H1 (cell line): ENCODE data around the gene MLEC. TPM values are rescaled to one million over a fixed set of nuclear protein-coding genes. Genes with fewer than 3 reads are reported as not detected.

ENCODE experiments used
- CTCF ChIA-PET: fragments of 300-600 bp; sonication (Branson Sonifier 250); formaldehyde crosslinking; loops from one replicate; lab custom pipeline; 2021; ENCODE audit not compliant: partially characterized antibody; lab: Charles Lee
- POLR2A ChIA-PET: fragments of 300-600 bp; sonication (Branson Sonifier 250); formaldehyde crosslinking; loops from one replicate; lab custom pipeline; 2021; ENCODE audit warnings: inconsistent platforms; ENCODE audit not compliant: partially characterized antibody; lab: Charles Lee
- DNase-seq, 2 experiments: peaks; one replicate each; pipeline versions ENCODE4 v3.0.0 to v3.0.0-alpha.2; 2010 to 2022; ENCODE audit warnings: low spot score in 2 of 2, low read depth in 1 of 2, mixed read lengths in 1 of 2
- FAIRE-seq: peaks from 2 replicates; lab custom pipeline; 2011; peaks lifted over from hg19 to GRCh38; lab: Jason Lieb, UNC
- H2AFZ ChIP-seq: 2 replicates; pipeline ENCODE4 v1.8.1; 2012; ENCODE audit warnings: low read length, inconsistent platforms
- H2AK5ac ChIP-seq: 2 replicates; pipeline ENCODE4 v1.6.1; 2013; ENCODE audit warnings: low read depth, low read length
- H2BK120ac ChIP-seq: replicated peaks from 2 replicates; pipeline ENCODE3; 2013; ENCODE audit warnings: low read depth, low read length, inconsistent platforms
- H2BK12ac ChIP-seq: 2 replicates; pipeline ENCODE4 v1.6.1; 2013; ENCODE audit warnings: low read depth, low read length
- H2BK15ac ChIP-seq: 2 replicates; pipeline ENCODE4 v1.6.1; 2013; ENCODE audit warnings: low read length
- H2BK20ac ChIP-seq: 2 replicates; pipeline ENCODE4 v1.6.1; 2013; ENCODE audit warnings: low read length
- H2BK5ac ChIP-seq: 2 replicates; pipeline ENCODE4 v1.6.1; 2013; ENCODE audit warnings: low read depth, low read length
- H3K14ac ChIP-seq: 2 replicates; pipeline ENCODE4 v1.6.1; 2013; ENCODE audit warnings: inconsistent platforms; ENCODE audit not compliant: insufficient read length
- H3K18ac ChIP-seq: 2 replicates; pipeline ENCODE4 v1.6.1; 2013; ENCODE audit warnings: low read length; ENCODE audit errors: extremely low read depth
- H3K23ac ChIP-seq: 2 replicates; pipeline ENCODE4 v1.6.1; 2013; ENCODE audit warnings: inconsistent platforms; ENCODE audit not compliant: insufficient read length
- H3K23me2 ChIP-seq: 2 replicates; pipeline ENCODE4 v1.6.1; 2013; ENCODE audit warnings: low read depth, low read length
- H3K27ac ChIP-seq: 2 replicates; pipeline ENCODE4 v1.6.1; 2011; ENCODE audit warnings: low read depth, low read length, inconsistent platforms
- H3K27me3 ChIP-seq, 4 experiments: replicated peaks in 1 of 4; 1 replicate in 1 of 4; 2 replicates in 3 of 4; pipeline versions ENCODE4 v1.6.1 to v1.8.1; 2011 to 2013; ENCODE audit warnings: low read length in 3 of 4, mild to moderate bottlenecking in 3 of 4, inconsistent platforms in 2 of 4, mixed read lengths in 2 of 4, moderate library complexity in 1 of 4; ENCODE audit not compliant: control insufficient read depth in 3 of 4, insufficient read depth in 3 of 4; ENCODE audit errors: extremely low read depth in 1 of 4
- H3K36me3 ChIP-seq, 4 experiments: 2 replicates each; pipeline versions ENCODE4 v1.6.1 to v1.8.1; 2011 to 2013; ENCODE audit warnings: mild to moderate bottlenecking in 4 of 4, low read length in 3 of 4, moderate library complexity in 2 of 4, control low read depth in 1 of 4, inconsistent platforms in 1 of 4; ENCODE audit not compliant: insufficient read depth in 4 of 4, control insufficient read depth in 2 of 4
- H3K4ac ChIP-seq: replicated peaks from 2 replicates; pipeline ENCODE3; 2013; ENCODE audit warnings: low read length, low read depth, mixed read lengths, inconsistent platforms; ENCODE audit not compliant: insufficient read length
- H3K4me1 ChIP-seq, 4 experiments: replicated peaks in 1 of 4; 1 replicate in 1 of 4; 2 replicates in 3 of 4; pipeline versions ENCODE4 v1.6.1 to v1.8.1; 2011 to 2013; ENCODE audit warnings: low read length in 3 of 4, inconsistent platforms in 2 of 4, mixed read lengths in 1 of 4; ENCODE audit not compliant: insufficient read depth in 4 of 4, control insufficient read depth in 3 of 4
- H3K4me2 ChIP-seq, 2 experiments: 2 replicates each; pipeline versions ENCODE4 v1.6.1 to v1.8.1; 2011 to 2013; ENCODE audit warnings: low read depth in 2 of 2, low read length in 2 of 2, control low read depth in 1 of 2, inconsistent platforms in 1 of 2, mild to moderate bottlenecking in 1 of 2; ENCODE audit not compliant: insufficient read depth in 1 of 2
- H3K4me3 ChIP-seq, 4 experiments: fragments of 200-600, 300-600 bp in 1 of 4; sonication (generic), shearing (Covaris generic), sonication (Bioruptor Twin) in 1 of 4; 2 replicates each; pipeline versions ENCODE4 v1.5.1 to v1.8.1; 2011 to 2016; ENCODE audit warnings: low read length in 4 of 4, low read depth in 3 of 4, control low read depth in 2 of 4, inconsistent platforms in 2 of 4, mild to moderate bottlenecking in 2 of 4, mixed read lengths in 1 of 4, moderate library complexity in 1 of 4; ENCODE audit not compliant: insufficient read depth in 2 of 4; ENCODE audit errors: extremely low read depth in 1 of 4
- H3K56ac ChIP-seq: replicated peaks from 2 replicates; pipeline ENCODE3; 2013; ENCODE audit warnings: low read depth, mild to moderate bottlenecking, mixed read lengths, low read length, inconsistent platforms; ENCODE audit not compliant: insufficient read length
- H3K79me1 ChIP-seq: 2 replicates; pipeline ENCODE4 v1.6.1; 2013; ENCODE audit warnings: low read depth, low read length, control low read depth
- H3K79me2 ChIP-seq, 2 experiments: 2 replicates each; pipeline versions ENCODE4 v1.6.1 to v1.8.1; 2012 to 2013; ENCODE audit warnings: low read length in 2 of 2, mild to moderate bottlenecking in 2 of 2, inconsistent platforms in 1 of 2; ENCODE audit not compliant: insufficient read depth in 2 of 2, control insufficient read depth in 1 of 2
- H3K9ac ChIP-seq, 4 experiments: replicated peaks in 1 of 4; 1 replicate in 1 of 4; 2 replicates in 3 of 4; pipeline versions ENCODE4 v1.6.1 to v1.8.1; 2011 to 2013; ENCODE audit warnings: low read depth in 3 of 4, low read length in 3 of 4, control low read depth in 2 of 4, mild to moderate bottlenecking in 2 of 4, moderate library complexity in 2 of 4, inconsistent platforms in 1 of 4; ENCODE audit errors: extremely low read depth in 1 of 4
- H3K9me3 ChIP-seq, 2 experiments: 2 replicates each; pipeline versions ENCODE4 v1.6.1 to v1.8.1; 2012 to 2013; ENCODE audit warnings: mild to moderate bottlenecking in 2 of 2, moderate library complexity in 2 of 2, control low read depth in 1 of 2, inconsistent platforms in 1 of 2, low read depth in 1 of 2, low read length in 1 of 2, mixed read lengths in 1 of 2; ENCODE audit not compliant: insufficient read depth in 2 of 2
- H4K20me1 ChIP-seq, 2 experiments: replicated peaks in 1 of 2; 2 replicates each; pipeline versions ENCODE3 to v1.8.1; 2011 to 2013; ENCODE audit warnings: inconsistent platforms in 2 of 2, low read length in 2 of 2, mild to moderate bottlenecking in 1 of 2; ENCODE audit not compliant: insufficient read depth in 2 of 2, control insufficient read depth in 1 of 2
- H4K5ac ChIP-seq: 2 replicates; pipeline ENCODE4 v1.6.1; 2013; ENCODE audit warnings: low read length, low read depth, mixed read lengths, inconsistent platforms; ENCODE audit not compliant: insufficient read length
- H4K8ac ChIP-seq: 2 replicates; pipeline ENCODE4 v1.8.0; 2013; ENCODE audit warnings: mild to moderate bottlenecking, moderate library complexity, low read length, inconsistent platforms; ENCODE audit not compliant: insufficient read depth; ENCODE audit errors: extremely low read depth
- H4K91ac ChIP-seq: replicated peaks from 2 replicates; pipeline ENCODE3; 2013; ENCODE audit warnings: low read length, mixed read lengths, inconsistent platforms; ENCODE audit not compliant: insufficient read length
- BACH1 ChIP-seq: IDR thresholded peaks from 2 replicates; pipeline ENCODE4 v1.6.1; 2012; ENCODE audit warnings: low read length, improper control_type of control experiment
- BRCA1 ChIP-seq: IDR thresholded peaks from 2 replicates; pipeline ENCODE4 v1.6.1; 2012; ENCODE audit warnings: low read depth, low read length, improper control_type of control experiment
- CREB1 ChIP-seq: IDR thresholded peaks from 2 replicates; pipeline ENCODE4 v1.6.1; 2012; ENCODE audit warnings: inconsistent platforms
- MAFK ChIP-seq: IDR thresholded peaks from 2 replicates; pipeline ENCODE4 v1.6.1; 2012; ENCODE audit warnings: low read depth, mild to moderate bottlenecking, improper control_type of control experiment, low read length
- SIRT6 ChIP-seq: IDR thresholded peaks from one replicate; pipeline ENCODE4 v1.7.1; 2012; ENCODE audit warnings: low read length, inconsistent platforms
- SIX5 ChIP-seq: IDR thresholded peaks from 2 replicates; pipeline ENCODE4 v1.6.1; 2011; ENCODE audit warnings: mild to moderate bottlenecking, low read depth, low read length
- TBP ChIP-seq: IDR thresholded peaks from 2 replicates; pipeline ENCODE4 v1.6.1; 2011; ENCODE audit warnings: low read depth, low read length, improper control_type of control experiment
- WGBS, 2 experiments: shearing (Covaris generic) in 1 of 2; methylation state at CpG; one replicate each; pipeline versions ENCODE4 v1.1.6 to v1.1.7; 2013 to 2015; ENCODE audit warnings: low lambda C conversion rate in 2 of 2, mixed read lengths in 2 of 2, inconsistent platforms in 1 of 2, low coverage in 1 of 2, missing lambda C conversion rate in 1 of 2; ENCODE audit not compliant: insufficient replicate concordance in 2 of 2, insufficient coverage in 1 of 2, insufficient read length in 1 of 2; ENCODE audit errors: extremely low coverage in 1 of 2, missing lambda C conversion rate in 1 of 2; 5-methylcytosine and 5-hydroxymethylcytosine counted together
- polyA plus RNA-seq, 7 experiments: library from polyadenylated mRNA; depleted of rRNA in 3 of 7; stranded (reverse) in 5 of 7; unstranded in 2 of 7; fragments of >200 nt in 5 of 7; fragments of 200-250 nt in 2 of 7; gene quantifications; 1 replicate in 5 of 7; 2 replicates in 1 of 7; 4 replicates in 1 of 7; pipeline versions ENCODE4 v1.2.1 to v1.2.3, GENCODE V29; 2011 to 2013; ENCODE audit warnings: missing spikeins in 2 of 7, mixed read lengths in 2 of 7
- total RNA-seq: library from RNA; stranded (reverse); fragmentation: NEBNext Ultra II Directional; extraction: Animal tissue kit (Norgen Biotek cat#: 25700); gene quantifications from 2 replicates; pipeline ENCODE4 v1.2.1, GENCODE V29; 2021
- TF ChIP-seq, protein P1 (sequence below): IDR thresholded peaks from 2 replicates; pipeline ENCODE4 v1.6.1; 2012; ENCODE audit warnings: inconsistent platforms

The MLEC gene
- total and polyA plus RNA-seq, 2 of the 8 experiments (the other 6 are each of a cell fraction or from before 2014, with no cell fraction given): 37.1 to 260 TPM

GRCh38 chr12:120751389-120751788 is 64.4 kb downstream of the MLEC start:
- H3K14ac ChIP-seq: no peak overlapping the region
- H4K5ac ChIP-seq: no peak overlapping the region
- no peak overlapping the region for H3K4me3 ChIP-seq
- H3K79me2 ChIP-seq: no peaks in the 10 kb centered on the region
- TF ChIP-seq, protein P1, sequence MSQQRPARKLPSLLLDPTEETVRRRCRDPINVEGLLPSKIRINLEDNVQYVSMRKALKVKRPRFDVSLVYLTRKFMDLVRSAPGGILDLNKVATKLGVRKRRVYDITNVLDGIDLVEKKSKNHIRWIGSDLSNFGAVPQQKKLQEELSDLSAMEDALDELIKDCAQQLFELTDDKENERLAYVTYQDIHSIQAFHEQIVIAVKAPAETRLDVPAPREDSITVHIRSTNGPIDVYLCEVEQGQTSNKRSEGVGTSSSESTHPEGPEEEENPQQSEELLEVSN: no peak
- no peak for TF ChIP-seq SIRT6
- TF ChIP-seq BRCA1: no peak
- TF ChIP-seq MAFK: peak; percentile 67; the same call in 1 of the 2 replicates
- no peak for TF ChIP-seq SIX5
- TF ChIP-seq BACH1: peak; percentile 93
- no peak for TF ChIP-seq CREB1
- no peak for TF ChIP-seq TBP
- H2BK12ac ChIP-seq: no peak overlapping the region
- H2BK120ac ChIP-seq: no peak overlapping the region
- no peaks in the 10 kb centered on the region for H3K27me3 ChIP-seq
- H2BK20ac ChIP-seq: no peak overlapping the region
- FAIRE-seq (no peak), DNase-seq (no peak)
- H3K9ac ChIP-seq: no peak overlapping the region
- no peak overlapping the region for H2AFZ ChIP-seq
- H3K23me2 ChIP-seq: no peaks in the 10 kb centered on the region
- no peak overlapping the region for H2BK15ac ChIP-seq
- 96% methylated on average over 9 of the region's 9 CpGs; no CpG with 5 or more reads in 1 of the 2 experiments for WGBS, 2 experiments
- no peak overlapping the region for H2BK5ac ChIP-seq
- H4K91ac ChIP-seq: no peak overlapping the region
- no peaks in the 10 kb centered on the region for H4K20me1 ChIP-seq
- ChIA-PET POLR2A (no interaction called here), CTCF (interaction anchor here (0.6 to 1.8 kb wide), 5 partner anchors 8 to 220 kb away, joined by 3 to 6 read pairs (median 4); no protein-coding TSS in a partner anchor)
- H3K4me2 ChIP-seq: no peak overlapping the region
- no peaks in the 10 kb centered on the region for H3K79me1 ChIP-seq
- H2AK5ac ChIP-seq: no peak overlapping the region
- H3K23ac ChIP-seq: no peak overlapping the region
- H3K4ac ChIP-seq: no peak overlapping the region
- no peak overlapping the region for H4K8ac ChIP-seq
- H3K27ac ChIP-seq: no peak overlapping the region
- no peaks in the 10 kb centered on the region for H3K4me1 ChIP-seq
- H3K18ac ChIP-seq: no peak overlapping the region
- no peaks in the 10 kb centered on the region for H3K36me3 ChIP-seq
- H3K9me3 ChIP-seq: no peaks in the 10 kb centered on the region
- no peak overlapping the region for H3K56ac ChIP-seq
